H9 (cell line): ENCODE measurements around the gene ARID1B. TPM values are rescaled to one million over a fixed set of nuclear protein-coding genes. Genes with fewer than 3 reads are reported as not detected.
A peak's percentile ranks its signal among the peaks of the same experiment; 100 is the strongest.

Experiments
- DNase-seq: peaks from one replicate; pipeline ENCODE4 v3.0.0-alpha.2; 2017
- H2AFZ ChIP-seq: one replicate; pipeline ENCODE4 v1.6.1; 2013; ENCODE audit warnings: mild to moderate bottlenecking, low read length, control low read depth, moderate library complexity
- H2AK5ac ChIP-seq: 2 replicates; pipeline ENCODE4 v1.6.1; 2013; ENCODE audit warnings: low read length, control low read depth, mixed read lengths; ENCODE audit not compliant: insufficient read length
- H2BK120ac ChIP-seq: one replicate; pipeline ENCODE4 v1.6.1; 2013; ENCODE audit warnings: low read depth, mild to moderate bottlenecking, low read length, control low read depth, inconsistent platforms; ENCODE audit not compliant: poor library complexity, severe bottlenecking
- H2BK12ac ChIP-seq: 2 replicates; pipeline ENCODE4 v1.6.1; 2013; ENCODE audit warnings: low read length, control low read depth, mixed read lengths, low read depth; ENCODE audit not compliant: insufficient read length
- H2BK15ac ChIP-seq: 2 replicates; pipeline ENCODE4 v1.6.1; 2013; ENCODE audit warnings: low read depth, low read length, control low read depth
- H2BK20ac ChIP-seq: one replicate; pipeline ENCODE4 v1.6.1; 2013; ENCODE audit warnings: low read depth, mild to moderate bottlenecking, low read length, control low read depth, inconsistent platforms; ENCODE audit not compliant: poor library complexity, severe bottlenecking
- H2BK5ac ChIP-seq: 2 replicates; pipeline ENCODE4 v1.6.1; 2013; ENCODE audit warnings: low read length, control low read depth, mixed read lengths; ENCODE audit not compliant: insufficient read length
- H3K14ac ChIP-seq: 2 replicates; pipeline ENCODE4 v1.6.1; 2013; ENCODE audit warnings: low read length, control low read depth; ENCODE audit not compliant: insufficient read depth
- H3K18ac ChIP-seq: 2 replicates; pipeline ENCODE4 v1.6.1; 2013; ENCODE audit warnings: low read depth, mild to moderate bottlenecking, mixed read lengths, low read length, control low read depth; ENCODE audit not compliant: insufficient read length
- H3K23ac ChIP-seq: 2 replicates; pipeline ENCODE4 v1.6.1; 2013; ENCODE audit warnings: low read length, control low read depth, mixed read lengths, low read depth; ENCODE audit not compliant: insufficient read length
- H3K23me2 ChIP-seq: 2 replicates; pipeline ENCODE4 v1.6.1; 2013; ENCODE audit warnings: low read depth, mild to moderate bottlenecking, mixed read lengths, low read length, control low read depth; ENCODE audit not compliant: insufficient read length, poor library complexity, severe bottlenecking
- H3K27ac ChIP-seq: 2 replicates; pipeline ENCODE4 v1.5.1; 2013; ENCODE audit warnings: low read length, control low read depth, mixed read lengths, low read depth; ENCODE audit not compliant: insufficient read length
- H3K27me3 ChIP-seq: 2 replicates; pipeline ENCODE4 v1.6.1; 2013; ENCODE audit warnings: low read length, control low read depth, inconsistent platforms; ENCODE audit not compliant: insufficient read depth
- H3K4ac ChIP-seq: 2 replicates; pipeline ENCODE4 v1.6.1; 2013; ENCODE audit warnings: low read depth, mild to moderate bottlenecking, control low read depth, inconsistent platforms, low read length, moderate library complexity
- H3K4me1 ChIP-seq: 2 replicates; pipeline ENCODE4 v1.6.1; 2013; ENCODE audit warnings: low read length, control low read depth, inconsistent platforms; ENCODE audit not compliant: insufficient read depth
- H3K4me2 ChIP-seq: 2 replicates; pipeline ENCODE4 v1.6.1; 2013; ENCODE audit warnings: low read length, control low read depth, mixed read lengths; ENCODE audit not compliant: insufficient read length, insufficient read depth
- H3K56ac ChIP-seq: 2 replicates; pipeline ENCODE4 v1.6.1; 2013; ENCODE audit warnings: low read depth, mild to moderate bottlenecking, mixed read lengths, low read length, control low read depth; ENCODE audit not compliant: insufficient read length
- H3K79me1 ChIP-seq: 2 replicates; pipeline ENCODE4 v1.6.1; 2013; ENCODE audit warnings: low read depth, mild to moderate bottlenecking, moderate library complexity, low read length, control low read depth, inconsistent platforms; ENCODE audit not compliant: insufficient read depth, poor library complexity, severe bottlenecking
- H3K79me2 ChIP-seq: 2 replicates; pipeline ENCODE4 v1.6.1; 2013; ENCODE audit warnings: low read length, control low read depth, inconsistent platforms; ENCODE audit not compliant: insufficient read depth
- H3K9ac ChIP-seq: 2 replicates; pipeline ENCODE4 v1.6.1; 2013; ENCODE audit warnings: low read length, control low read depth, mixed read lengths; ENCODE audit not compliant: insufficient read length; ENCODE audit errors: extremely low read depth
- H3K9me3 ChIP-seq: one replicate; pipeline ENCODE4 v1.6.1; 2013; ENCODE audit warnings: low read depth, low read length, inconsistent platforms; ENCODE audit not compliant: control insufficient read depth
- H3T11ph ChIP-seq: one replicate; pipeline ENCODE4 v1.6.1; 2013; ENCODE audit warnings: mild to moderate bottlenecking, low read length, control low read depth, inconsistent platforms
- H4K20me1 ChIP-seq: one replicate; pipeline ENCODE4 v1.6.1; 2013; ENCODE audit not compliant: control insufficient read depth, insufficient read length, insufficient read depth
- H4K5ac ChIP-seq: 2 replicates; pipeline ENCODE4 v1.6.1; 2013; ENCODE audit warnings: low read depth, mild to moderate bottlenecking, mixed read lengths, low read length, control low read depth; ENCODE audit not compliant: insufficient read length
- H4K8ac ChIP-seq: replicated peaks from 2 replicates; pipeline ENCODE4 v1.6.1; 2013; ENCODE audit warnings: low read length, control low read depth, mixed read lengths, low read depth; ENCODE audit not compliant: insufficient read length
- H4K91ac ChIP-seq: 2 replicates; pipeline ENCODE4 v1.6.1; 2013; ENCODE audit warnings: low read depth, mild to moderate bottlenecking, moderate library complexity, mixed read lengths, low read length, control low read depth; ENCODE audit not compliant: insufficient read length
- H3K27ac Mint-ChIP-seq, 3 experiments: 2 replicates in 2 of 3; 3 replicates in 1 of 3; pipeline ENCODE4 v1.8.0; 2020 to 2021; ENCODE audit warnings: mixed read lengths in 3 of 3, mild to moderate bottlenecking in 1 of 3, moderate library complexity in 1 of 3
- H3K27me3 Mint-ChIP-seq: 2 replicates; pipeline ENCODE4 v1.8.0; 2021; ENCODE audit warnings: low read depth, mild to moderate bottlenecking, moderate library complexity, mixed read lengths
- H3K36me3 Mint-ChIP-seq, 3 experiments: 2 replicates in 2 of 3; 3 replicates in 1 of 3; pipeline ENCODE4 v1.8.0; 2020 to 2021; ENCODE audit warnings: low read depth in 3 of 3, mixed read lengths in 3 of 3; ENCODE audit not compliant: insufficient read depth in 1 of 3
- H3K4me1 Mint-ChIP-seq, 2 experiments: 2 replicates each; pipeline ENCODE4 v1.8.0; 2020; ENCODE audit warnings: mixed read lengths in 2 of 2
- H3K4me3 Mint-ChIP-seq, 2 experiments: 2 replicates in 1 of 2; 3 replicates in 1 of 2; pipeline ENCODE4 v1.8.0; 2020 to 2021; ENCODE audit warnings: mild to moderate bottlenecking in 2 of 2, mixed read lengths in 2 of 2, moderate library complexity in 1 of 2
- H3K9me3 Mint-ChIP-seq, 2 experiments: 2 replicates in 1 of 2; 3 replicates in 1 of 2; pipeline ENCODE4 v1.8.0; 2020; ENCODE audit warnings: mild to moderate bottlenecking in 2 of 2, mixed read lengths in 2 of 2, moderate library complexity in 1 of 2
- CTCF ChIP-seq: fragments of 200-600 bp; sonication (generic); conservative IDR thresholded peaks from 3 replicates; pipeline ENCODE4 v1.8.0; 2021; ENCODE audit warnings: antibody characterized with exemption, mild to moderate bottlenecking
- WGBS: extraction: QIAGEN DNeasy Blood & Tissue Kit; methylation state at CpG from one replicate; pipeline ENCODE4 v1.1.7; 2013; ENCODE audit warnings: missing lambda C conversion rate, low lambda C conversion rate, mixed read lengths; ENCODE audit not compliant: insufficient read length; ENCODE audit errors: extremely low coverage; 5-methylcytosine and 5-hydroxymethylcytosine counted together
- total RNA-seq: library from RNA; stranded (reverse); gene quantifications from 2 replicates; pipeline ENCODE4 v1.2.1, GENCODE V29; 2021

Gene ARID1B
- total RNA-seq, 1 experiment from 2014 or later: 88.2 TPM

- no peak overlapping the region for H3K14ac ChIP-seq
- no peak overlapping the region for H4K91ac ChIP-seq
- no peak overlapping the region for H3K23ac ChIP-seq
- no peaks in the 10 kb centered on the region for H3K27me3 Mint-ChIP-seq
- no peak overlapping the region for H3T11ph ChIP-seq
- no peak overlapping the region for H3K56ac ChIP-seq
- H4K5ac ChIP-seq: no peak overlapping the region
- no peak overlapping the region for H4K8ac ChIP-seq
- TF ChIP-seq CTCF: no peak
- no peak overlapping the region for H2AK5ac ChIP-seq
- H3K27ac Mint-ChIP-seq: peak overlapping the region in 2 of 3 experiments; percentile 57 to 86; a peak in 2 of 7 replicates
- no peak overlapping the region for H2BK20ac ChIP-seq
- no peak overlapping the region for H3K4me3 Mint-ChIP-seq
- H3K4me2 ChIP-seq: no peak overlapping the region
- no CpG with 5 or more reads among the region's 4 CpGs for WGBS
- H3K27ac ChIP-seq: no peak overlapping the region
- peaks cover 8% of the 10 kb centered on the region for H3K79me1 ChIP-seq
- no peaks in the 10 kb centered on the region for H3K9me3 Mint-ChIP-seq
- DNase-seq: no peak
- peaks cover 33% of the 10 kb centered on the region for H3K79me2 ChIP-seq
- H3K36me3 Mint-ChIP-seq: 0 out of 7 replicates have a peak, but pooled peaks cover 0 to 4% (median 0%) of the 10 kb centered on the region in 3 experiments
- H2BK5ac ChIP-seq: no peak overlapping the region
- no peak overlapping the region for H2AFZ ChIP-seq
- H2BK15ac ChIP-seq: no peak overlapping the region
- H2BK120ac ChIP-seq: no peak overlapping the region
- H3K23me2 ChIP-seq: no peaks in the 10 kb centered on the region
- no peak overlapping the region for H2BK12ac ChIP-seq
- H3K4me1 ChIP-seq: peaks cover 3% of the 10 kb centered on the region; the same call in 1 of the 2 replicates
- H3K4me1 Mint-ChIP-seq: peaks cover 50 to 53% of the 10 kb centered on the region in 2 experiments
- no peaks in the 10 kb centered on the region for H3K9me3 ChIP-seq
- no peak overlapping the region for H3K18ac ChIP-seq
- H3K27me3 ChIP-seq: no peaks in the 10 kb centered on the region
- H3K4ac ChIP-seq: no peak overlapping the region
- no peak overlapping the region for H3K9ac ChIP-seq
- H4K20me1 ChIP-seq: no peaks in the 10 kb centered on the region
These were observed 27.2 kb downstream of the ARID1B start for GRCh38 chr6:156804402-156804801.
